ENCODE results near the gene SLC13A5. TPM values are rescaled to one million over a fixed set of nuclear protein-coding genes. Genes with fewer than 3 reads are reported as not detected.
"Not testable (repeated sequence)": the region's sequence is repeated elsewhere in the genome, so short reads cannot be mapped to it uniquely, and the experiment has no call there.

Gene SLC13A5
- total RNA-seq, 2 experiments from 2014 or later, result not detected

DNA sequence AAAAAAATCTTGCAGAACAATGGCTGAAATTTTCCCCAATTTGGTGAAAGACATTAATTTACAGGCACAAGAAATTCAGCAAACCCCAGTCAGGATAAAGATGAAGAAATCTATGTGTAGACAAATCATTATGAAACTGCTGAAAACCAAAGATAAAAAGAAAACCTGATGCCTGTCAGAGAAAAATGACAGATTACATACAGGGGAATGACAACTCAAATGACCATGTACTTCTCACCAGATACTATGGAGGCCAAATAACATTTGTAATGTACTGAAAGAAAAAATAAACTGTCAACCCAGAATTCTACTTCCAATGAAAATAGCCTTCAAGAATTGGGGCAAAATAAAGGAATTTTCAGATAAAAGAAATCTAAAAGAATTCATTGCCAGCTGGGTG, 35.4 kb upstream of the SLC13A5 start:
- CTCF ChIA-PET, result no interaction called here
- no peak for ATAC-seq
- H3K36me3 Mint-ChIP-seq (ENCODE audit: low read depth), result no peaks in the 10 kb centered on the region
- peaks cover 16% of the 10 kb centered on the region for H3K4me1 Mint-ChIP-seq
- intact Hi-C loops (cut with DNase I, micrococcal nuclease), result no loop called here
- no peak for DNase-seq
- POLR2A ChIA-PET, result no interaction called here
- peaks cover 3% of the 10 kb centered on the region for H3K27me3 Mint-ChIP-seq
- no peaks in the 10 kb centered on the region for H3K9me3 Mint-ChIP-seq (ENCODE audit: low read depth)
- no peak overlapping the region for H3K4me3 Mint-ChIP-seq
- no peak overlapping the region for H3K27ac Mint-ChIP-seq

DNA sequence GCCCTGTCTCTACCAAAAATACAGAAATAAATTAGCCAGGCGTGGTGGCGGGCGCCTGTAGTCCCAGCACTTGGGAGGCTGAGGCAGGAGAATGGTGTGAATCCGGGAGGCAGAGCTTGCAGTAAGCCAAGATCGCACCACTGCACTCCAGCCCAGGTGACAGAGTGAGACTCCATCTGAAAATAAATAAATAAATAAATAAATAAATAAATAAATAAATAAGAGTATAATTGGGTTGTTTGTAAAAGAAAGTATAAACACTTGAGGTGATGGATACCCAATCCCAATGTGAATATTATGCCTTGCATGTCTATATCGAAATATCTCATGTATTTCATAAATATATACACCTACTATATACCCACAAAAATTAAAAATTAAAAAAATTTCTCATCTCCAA, 33.5 kb upstream of the SLC13A5 start:
- H3K36me3 Mint-ChIP-seq (ENCODE audit: low read depth); ATAC-seq; DNase-seq; CTCF ChIA-PET; H3K9me3 Mint-ChIP-seq (ENCODE audit: low read depth); POLR2A ChIA-PET; H3K4me1 Mint-ChIP-seq; H3K27ac Mint-ChIP-seq; H3K4me3 Mint-ChIP-seq; H3K27me3 Mint-ChIP-seq; intact Hi-C loops (cut with DNase I, micrococcal nuclease): not testable (repeated sequence)

- intact Hi-C loops (cut with DNase I, micrococcal nuclease), result no loop called here
- Mint-ChIP-seq H3K4me1 (no peaks in the 10 kb centered on the region), H3K36me3 (ENCODE audit: low read depth) (no peaks in the 10 kb centered on the region), H3K4me3 (no peak overlapping the region), H3K9me3 (ENCODE audit: low read depth) (no peaks in the 10 kb centered on the region), H3K27ac (no peak overlapping the region), H3K27me3 (peaks cover 17% of the 10 kb centered on the region)
- ChIA-PET POLR2A (no interaction called here), CTCF (no interaction called here)
- ATAC-seq (no peak), DNase-seq (no peak)
Observed at GRCh38 chr17:6729531-6729930, 16.4 kb upstream of the SLC13A5 start.

- Mint-ChIP-seq H3K4me1 (no peaks in the 10 kb centered on the region), H3K36me3 (ENCODE audit: low read depth) (no peaks in the 10 kb centered on the region), H3K27ac (no peak overlapping the region), H3K27me3 (peaks cover 31% of the 10 kb centered on the region), H3K4me3 (no peak overlapping the region), H3K9me3 (ENCODE audit: low read depth) (no peaks in the 10 kb centered on the region)
- intact Hi-C loops (cut with DNase I, micrococcal nuclease), result no loop called here
- DNase-seq (no peak), ATAC-seq (no peak)
- CTCF ChIA-PET, result no interaction called here
- POLR2A ChIA-PET, result no interaction called here
Observed at GRCh38 chr17:6724009-6724408, 10.8 kb upstream of the SLC13A5 start.

- intact Hi-C loops (cut with DNase I, micrococcal nuclease), result no loop called here
- no peaks in the 10 kb centered on the region for H3K4me1 Mint-ChIP-seq
- ATAC-seq, result no peak
- ChIA-PET CTCF (no interaction called here), POLR2A (no interaction called here)
- peaks cover 34% of the 10 kb centered on the region for H3K27me3 Mint-ChIP-seq
- DNase-seq, result no peak
- H3K27ac Mint-ChIP-seq, result no peak overlapping the region
- no peaks in the 10 kb centered on the region for H3K9me3 Mint-ChIP-seq (ENCODE audit: low read depth)
- no peaks in the 10 kb centered on the region for H3K36me3 Mint-ChIP-seq (ENCODE audit: low read depth)
- H3K4me3 Mint-ChIP-seq, result no peak overlapping the region
Observed at GRCh38 chr17:6721744-6722143, 8.6 kb upstream of the SLC13A5 start.

GRCh38 chr17:6716736-6717135, 3.6 kb upstream of the SLC13A5 start:
- Mint-ChIP-seq H3K4me1 (peaks cover 11% of the 10 kb centered on the region), H3K4me3 (no peak overlapping the region), H3K27me3 (peaks cover 48% of the 10 kb centered on the region), H3K9me3 (ENCODE audit: low read depth) (no peaks in the 10 kb centered on the region), H3K36me3 (ENCODE audit: low read depth) (no peaks in the 10 kb centered on the region), H3K27ac (no peak overlapping the region)
- DNase-seq (no peak), ATAC-seq (no peak)
- POLR2A ChIA-PET, result no interaction called here
- CTCF ChIA-PET, result no interaction called here
- intact Hi-C loops (cut with DNase I, micrococcal nuclease), result no loop called here

DNA sequence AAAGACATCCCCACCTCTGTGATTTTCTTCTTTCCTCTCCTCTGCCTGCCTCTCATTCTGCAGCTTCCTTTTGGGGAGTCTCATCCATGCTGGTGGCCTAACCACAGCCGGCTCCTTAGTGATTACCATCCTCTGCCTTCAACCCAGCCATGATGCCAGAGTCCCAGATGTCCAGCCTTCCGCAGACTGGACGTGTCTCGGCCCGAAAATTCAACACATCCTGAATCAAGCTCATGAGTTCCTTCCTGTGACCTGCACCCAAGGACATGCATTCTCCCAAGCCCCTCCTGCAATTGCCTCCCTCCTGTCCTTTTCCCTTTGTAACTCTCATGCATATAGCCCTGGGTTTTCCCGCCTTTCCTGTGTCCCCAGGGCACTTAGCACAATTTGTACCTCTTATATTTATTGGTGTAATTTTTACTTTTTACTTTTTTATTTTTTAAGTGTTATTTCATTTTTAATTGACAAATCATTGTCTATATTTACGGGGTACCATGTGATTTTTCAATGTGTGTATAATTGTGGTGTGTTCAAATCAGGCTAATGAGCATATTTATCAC, 1.2 kb upstream of the SLC13A5 start:
- Mint-ChIP-seq H3K27ac (no peak overlapping the region), H3K9me3 (ENCODE audit: low read depth) (no peaks in the 10 kb centered on the region), H3K27me3 (peaks cover 54% of the 10 kb centered on the region), H3K4me3 (no peak overlapping the region), H3K36me3 (ENCODE audit: low read depth) (no peaks in the 10 kb centered on the region), H3K4me1 (peaks cover 11% of the 10 kb centered on the region)
- DNase-seq, result no peak
- no peak for ATAC-seq
- ChIA-PET CTCF (interaction anchor here (0.5 to 1.3 kb wide), 4 partner anchors 13 to 260 kb away, joined by 3 to 4 read pairs (median 3); no protein-coding TSS in a partner anchor), POLR2A (no interaction called here)
- intact Hi-C loops (cut with DNase I, micrococcal nuclease), result no loop called here

DNA sequence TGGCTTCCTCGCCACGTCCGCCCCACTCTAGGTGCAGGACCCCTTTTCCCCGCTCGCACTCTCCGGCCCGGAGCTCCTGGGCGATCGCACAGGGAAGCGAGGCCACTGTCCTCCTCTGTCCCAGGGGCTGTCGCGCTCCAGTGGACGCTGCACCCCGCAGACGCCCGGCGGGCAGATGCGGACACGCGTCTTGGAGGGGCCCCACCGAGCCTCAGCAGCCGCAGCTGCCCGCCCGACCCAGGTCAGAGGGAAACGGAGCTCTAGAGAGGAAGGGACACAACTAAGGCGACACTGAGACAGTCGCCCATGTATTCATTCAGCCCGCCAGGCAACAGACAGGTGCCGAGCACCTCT, 726 bp upstream of the SLC13A5 start:
- peaks cover 52% of the 10 kb centered on the region for H3K27me3 Mint-ChIP-seq
- intact Hi-C loops (cut with DNase I, micrococcal nuclease), result no loop called here
- DNase-seq (no peak), ATAC-seq (no peak)
- peaks cover 11% of the 10 kb centered on the region for H3K4me1 Mint-ChIP-seq
- H3K27ac Mint-ChIP-seq, result no peak overlapping the region
- H3K36me3 Mint-ChIP-seq (ENCODE audit: low read depth), result no peaks in the 10 kb centered on the region
- H3K9me3 Mint-ChIP-seq (ENCODE audit: low read depth), result no peaks in the 10 kb centered on the region
- peak overlapping the region; percentile 35 for H3K4me3 Mint-ChIP-seq
- ChIA-PET POLR2A (no interaction called here), CTCF (interaction anchor here (0.5 to 1.3 kb wide), 3 partner anchors 12 to 260 kb away, joined by 3 to 4 read pairs (median 3); no protein-coding TSS in a partner anchor)

DNA sequence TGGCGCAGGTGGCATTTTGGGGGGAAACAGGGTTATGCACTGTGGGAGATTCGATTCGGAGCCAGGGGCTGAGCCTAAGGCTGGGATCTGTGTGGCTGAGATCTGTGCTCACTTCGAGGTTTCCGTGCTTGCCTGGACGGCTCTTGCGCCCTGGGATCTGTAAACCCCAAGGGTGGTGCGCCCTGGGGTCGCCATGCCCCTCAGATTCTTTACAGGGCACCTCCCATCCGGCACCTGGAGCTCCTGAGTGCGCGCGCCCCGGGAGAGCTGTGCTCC, 377 bp downstream of the SLC13A5 start:
- H3K4me3 Mint-ChIP-seq, result peak overlapping the region; percentile 49
- no peaks in the 10 kb centered on the region for H3K9me3 Mint-ChIP-seq (ENCODE audit: low read depth)
- H3K36me3 Mint-ChIP-seq (ENCODE audit: low read depth), result no peaks in the 10 kb centered on the region
- DNase-seq (no peak), ATAC-seq (no peak)
- H3K27ac Mint-ChIP-seq, result no peak overlapping the region
- intact Hi-C loops (cut with DNase I, micrococcal nuclease), result no loop called here
- POLR2A ChIA-PET, result no interaction called here
- H3K27me3 Mint-ChIP-seq, result peaks cover 57% of the 10 kb centered on the region
- H3K4me1 Mint-ChIP-seq, result peaks cover 11% of the 10 kb centered on the region
- CTCF ChIA-PET, result interaction anchor here (0.6 to 1.2 kb wide), 3 partner anchors 11 to 18 kb away, joined by 3 to 4 read pairs (median 3); no protein-coding TSS in a partner anchor

DNA sequence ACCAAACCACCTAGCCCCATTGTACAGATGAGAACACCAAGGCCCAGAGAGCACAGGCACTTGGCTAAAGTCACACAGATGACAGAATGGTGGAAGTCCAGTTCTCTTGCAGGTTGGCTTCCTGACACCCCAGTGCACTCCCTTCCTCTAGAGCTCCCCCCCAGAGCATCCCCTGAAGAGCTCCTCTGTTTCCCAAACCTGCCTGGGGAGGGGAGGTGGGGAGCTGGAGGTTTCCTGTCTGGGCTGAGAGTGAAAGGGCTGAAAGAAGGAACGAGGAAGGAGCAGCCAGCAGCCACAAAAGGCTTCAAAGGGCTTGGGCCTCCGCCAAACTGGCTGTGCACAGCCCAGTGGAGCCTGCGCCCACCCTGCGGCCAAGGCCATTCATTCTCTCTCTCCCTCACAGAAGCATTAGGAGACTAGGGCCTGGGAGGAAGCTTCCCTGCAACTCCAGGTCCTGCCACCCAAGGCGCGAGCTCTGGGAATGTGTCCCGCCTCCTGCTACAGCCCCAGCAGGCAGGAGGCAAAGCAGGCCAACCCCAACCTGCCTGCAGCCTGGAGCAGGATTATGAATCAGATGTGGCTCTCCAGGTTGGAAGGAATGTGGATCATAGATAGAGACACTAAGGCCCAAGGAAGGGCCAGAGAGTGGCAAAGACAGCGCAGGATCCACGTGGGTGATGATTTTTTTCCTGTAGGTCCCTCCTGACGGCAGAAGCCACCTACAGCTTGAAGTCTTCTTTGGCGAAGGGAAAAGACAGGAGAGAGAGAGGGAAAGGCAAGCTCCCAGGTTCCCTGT, 913 bp downstream of the SLC13A5 start:
- ChIA-PET CTCF (interaction anchor here (0.7 to 1.2 kb wide), 3 partner anchors 16 to 307 kb away, joined by 3 to 4 read pairs (median 3); no protein-coding TSS in a partner anchor), POLR2A (no interaction called here)
- Mint-ChIP-seq H3K36me3 (ENCODE audit: low read depth) (no peaks in the 10 kb centered on the region), H3K27me3 (peaks cover 56% of the 10 kb centered on the region), H3K4me1 (peaks cover 11% of the 10 kb centered on the region), H3K9me3 (ENCODE audit: low read depth) (no peaks in the 10 kb centered on the region), H3K27ac (no peak overlapping the region), H3K4me3 (no peak overlapping the region)
- DNase-seq (no peak), ATAC-seq (no peak)
- intact Hi-C loops (cut with DNase I, micrococcal nuclease), result no loop called here

GRCh38 chr17:6711681-6712057, 1.5 kb downstream of the SLC13A5 start:
- ATAC-seq, result no peak
- Mint-ChIP-seq H3K27ac (no peak overlapping the region), H3K9me3 (ENCODE audit: low read depth) (no peaks in the 10 kb centered on the region), H3K36me3 (ENCODE audit: low read depth) (no peaks in the 10 kb centered on the region), H3K4me3 (no peak overlapping the region), H3K27me3 (peaks cover 56% of the 10 kb centered on the region), H3K4me1 (peaks cover 11% of the 10 kb centered on the region)
- DNase-seq, result no peak
- CTCF ChIA-PET, result interaction anchor here (0.7 kb wide), 2 partner anchors 13 to 308 kb away, joined by 3 to 4 read pairs; no protein-coding TSS in a partner anchor
- POLR2A ChIA-PET, result no interaction called here
- intact Hi-C loops (cut with DNase I, micrococcal nuclease), result no loop called here

DNA sequence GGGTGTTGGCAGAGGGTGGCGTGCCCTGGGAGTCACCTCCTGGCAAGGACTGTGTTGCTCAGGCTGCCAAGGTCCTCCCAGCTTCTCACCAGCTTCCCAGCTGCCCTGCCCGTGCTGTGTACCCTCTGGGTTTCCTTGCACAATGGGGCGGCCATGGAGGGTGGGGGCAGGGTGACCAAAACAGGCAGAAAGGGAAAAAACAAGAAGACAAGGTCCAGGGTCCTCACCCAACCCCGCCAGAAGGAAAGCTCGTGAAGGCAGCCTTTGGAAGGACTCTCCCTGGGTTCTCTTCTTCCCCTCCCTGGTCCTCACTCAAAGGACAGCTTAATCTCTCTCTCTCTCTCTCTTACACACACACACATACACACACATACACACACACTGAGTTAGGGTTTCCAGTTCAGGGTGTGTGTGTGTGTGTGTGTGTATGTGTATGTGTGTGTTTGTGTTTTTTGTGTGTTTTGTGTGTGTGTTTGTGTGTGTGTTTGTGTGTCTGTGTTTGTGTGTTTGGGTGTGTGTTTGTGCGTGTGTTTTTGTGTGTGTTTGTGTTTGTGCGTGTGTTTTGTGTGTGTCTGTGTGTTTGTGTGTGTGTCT, 2.0 kb downstream of the SLC13A5 start:
- ATAC-seq (no peak), DNase-seq (no peak)
- Mint-ChIP-seq H3K9me3 (ENCODE audit: low read depth) (no peaks in the 10 kb centered on the region), H3K4me3 (no peak overlapping the region), H3K27me3 (peaks cover 56% of the 10 kb centered on the region), H3K27ac (no peak overlapping the region), H3K36me3 (ENCODE audit: low read depth) (no peaks in the 10 kb centered on the region), H3K4me1 (peaks cover 11% of the 10 kb centered on the region)
- ChIA-PET POLR2A (no interaction called here), CTCF (interaction anchor here (0.7 kb wide), 1 partner anchor 13 kb away, joined by 4 read pairs; no protein-coding TSS in a partner anchor)
- intact Hi-C loops (cut with DNase I, micrococcal nuclease), result no loop called here
